Sigmoid colon (tissue), 7 donors: ENCODE results near the gene MMRN1. TPM values are rescaled to one million over a fixed set of nuclear protein-coding genes. Genes with fewer than 3 reads are reported as not detected.

Experiments used
- DNase-seq: peaks from one replicate; pipeline ENCODE4 v3.0.0-alpha.2; 2019
- H3K27ac ChIP-seq, 4 donors: fragments of 200-600 bp; sonication (generic); one replicate each; pipeline ENCODE4 v1.5.1; 2016 to 2019; ENCODE audit warnings: mild to moderate bottlenecking in 1 of 4
- H3K27me3 ChIP-seq, 3 donors: fragments of 200-600 bp; sonication (generic); one replicate each; pipeline ENCODE4 v1.5.1; 2019; ENCODE audit warnings: mild to moderate bottlenecking in 1 of 3
- H3K36me3 ChIP-seq, 4 donors: fragments of 200-600 bp; sonication (generic); one replicate each; pipeline ENCODE4 v1.5.1; 2016 to 2019
- H3K4me1 ChIP-seq, 4 donors: fragments of 200-600 bp; sonication (generic); one replicate each; pipeline ENCODE4 v1.5.1; 2017 to 2019
- H3K4me3 ChIP-seq, 4 donors: fragments of 200-600 bp; sonication (generic); one replicate each; pipeline ENCODE4 v1.5.1; 2017 to 2019; ENCODE audit warnings: mild to moderate bottlenecking in 2 of 4, moderate library complexity in 1 of 4
- H3K9me3 ChIP-seq, 4 donors: fragments of 200-600 bp in 3 of 4; sonication (generic) in 3 of 4; one replicate each; pipeline versions ENCODE4 v1.5.1 to v1.6.1; 2013 to 2019
- CTCF ChIP-seq, 4 experiments: fragments of 450-650 bp in 3 of 4; fragments of 200-600 bp in 1 of 4; IDR thresholded peaks; one replicate each; pipeline ENCODE4 v1.5.1; 2016 to 2019; ENCODE audit warnings: antibody characterized with exemption in 4 of 4, mild to moderate bottlenecking in 3 of 4, moderate library complexity in 2 of 4
- EP300 ChIP-seq, 4 donors: sonication (generic); formaldehyde crosslinking; IDR thresholded peaks; one replicate each; pipeline ENCODE4 v1.6.1; 2017; ENCODE audit warnings: antibody characterized with exemption in 4 of 4
- POLR2A ChIP-seq, 2 donors: fragments of 450-650 bp; IDR thresholded peaks; one replicate each; pipeline ENCODE4 v1.6.1; 2016; ENCODE audit warnings: antibody characterized with exemption in 2 of 2, mild to moderate bottlenecking in 2 of 2, moderate library complexity in 2 of 2
- POLR2AphosphoS5 ChIP-seq, 4 donors: sonication (generic); formaldehyde crosslinking; IDR thresholded peaks; one replicate each; pipeline ENCODE4 v1.6.1; 2017; ENCODE audit warnings: antibody characterized with exemption in 4 of 4
- WGBS, 2 donors: extraction: QIAGEN DNeasy Blood & Tissue Kit; methylation state at CpG; one replicate each; pipeline ENCODE4 v1.1.7; 2013; 5-methylcytosine and 5-hydroxymethylcytosine counted together
- intact Hi-C: fragments of 100-400 bp; cut with DNase I; formaldehyde crosslinking; loops from one replicate; pipeline ENCODE4 v1.15.1; 2023
- polyA plus RNA-seq, 3 donors: library from polyadenylated mRNA; stranded (reverse); fragments of 200-250 nt; gene quantifications; one replicate each; pipeline ENCODE4 v1.2.3, GENCODE V29; 2013
- total RNA-seq, 4 donors: library from RNA; depleted of rRNA; stranded (reverse); fragments of >200 nt; gene quantifications; one replicate each; pipeline ENCODE4 v1.1.0, GENCODE V29; 2016
- donor health status: healthy with polysubstance abuse.
- donor health status: Bipolar disorder and iron deficiency.
- donor health status: healthy.

The MMRN1 gene
- total and polyA plus RNA-seq, 7 donors, result 0.46 to 86.6 (median 28.1) TPM

DNA sequence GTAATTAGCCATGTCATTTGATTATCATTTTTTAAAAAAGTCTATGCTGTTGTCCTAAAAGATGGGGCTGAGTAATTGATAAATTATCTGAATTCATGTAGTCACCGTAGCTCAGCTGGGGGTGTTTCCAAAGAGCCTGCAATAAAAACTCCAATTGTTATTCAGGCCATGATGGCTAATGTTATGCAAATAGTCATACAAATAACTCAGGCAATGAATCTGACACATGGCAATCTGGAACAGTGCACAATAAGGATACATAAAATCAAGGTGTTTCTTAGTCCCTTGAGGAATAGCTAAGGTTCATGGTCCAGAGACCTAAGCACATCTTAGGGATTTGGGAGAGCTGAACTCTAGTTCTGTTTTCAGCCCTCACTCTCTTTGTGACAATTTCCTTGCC, 15.2 kb downstream of the MMRN1 start:
- H3K36me3 ChIP-seq, result no peaks in the 10 kb centered on the region
- no peak overlapping the region for H3K4me3 ChIP-seq
- H3K9me3 ChIP-seq, result no peaks in the 10 kb centered on the region
- no peaks in the 10 kb centered on the region for H3K4me1 ChIP-seq
- no peak overlapping the region for H3K27ac ChIP-seq
- no peak for TF ChIP-seq POLR2AphosphoS5 (IDR thresholded peaks at IDR 0.05)
- no peak for TF ChIP-seq EP300 (IDR thresholded peaks at IDR 0.05)
- TF ChIP-seq POLR2A (IDR thresholded peaks at IDR 0.05), result no peak
- TF ChIP-seq CTCF (IDR thresholded peaks at IDR 0.05), result no peak
- WGBS, 2 donors, result 70 to 81% methylated on average over 1 of the region's 1 CpG
- intact Hi-C loops, result loop anchor here (10.0 kb wide), 1 partner anchor 425 kb away; no protein-coding TSS in a partner anchor
- H3K27me3 ChIP-seq, result no peaks in the 10 kb centered on the region
- DNase-seq, result no peak

DNA sequence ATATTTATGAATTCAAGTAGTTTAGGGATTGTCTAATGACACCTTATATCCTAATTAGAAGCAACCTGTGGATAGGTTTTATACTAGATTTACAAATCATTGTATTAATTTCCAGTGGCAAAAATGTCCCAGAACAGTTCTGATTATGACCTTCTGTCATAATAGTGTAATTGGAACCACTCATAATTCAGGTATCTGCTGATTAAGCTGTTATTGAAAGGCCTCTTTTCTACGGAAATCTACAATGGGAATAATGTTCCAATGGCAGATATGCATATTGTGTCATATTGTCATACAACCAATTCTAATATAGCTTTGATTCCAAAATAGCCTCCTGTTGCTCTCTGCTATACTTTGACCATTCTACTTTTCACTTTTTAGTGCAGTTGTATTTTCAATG, 19.0 kb downstream of the MMRN1 start:
- 82 to 90% methylated on average over 1 of the region's 1 CpG for WGBS, 2 donors
- intact Hi-C loops, result no loop called here
- H3K27me3 ChIP-seq, result no peaks in the 10 kb centered on the region
- TF ChIP-seq POLR2A (IDR thresholded peaks at IDR 0.05) (no peak), POLR2AphosphoS5 (IDR thresholded peaks at IDR 0.05) (no peak), CTCF (IDR thresholded peaks at IDR 0.05) (no peak), EP300 (IDR thresholded peaks at IDR 0.05) (no peak)
- no peaks in the 10 kb centered on the region for H3K4me1 ChIP-seq
- H3K4me3 ChIP-seq, result no peak overlapping the region
- DNase-seq, result no peak
- H3K27ac ChIP-seq, result no peak overlapping the region
- H3K9me3 ChIP-seq, result no peaks in the 10 kb centered on the region
- H3K36me3 ChIP-seq, result no peaks in the 10 kb centered on the region

- TF ChIP-seq CTCF (IDR thresholded peaks at IDR 0.05) (no peak), POLR2AphosphoS5 (IDR thresholded peaks at IDR 0.05) (no peak), POLR2A (IDR thresholded peaks at IDR 0.05) (no peak), EP300 (IDR thresholded peaks at IDR 0.05) (no peak)
- H3K4me3 ChIP-seq, result no peak overlapping the region
- no peaks in the 10 kb centered on the region for H3K4me1 ChIP-seq
- H3K36me3 ChIP-seq, result no peaks in the 10 kb centered on the region
- no peaks in the 10 kb centered on the region for H3K9me3 ChIP-seq
- 52 to 73% methylated on average over 1 of the region's 1 CpG for WGBS, 2 donors
- no peak overlapping the region for H3K27ac ChIP-seq
- DNase-seq, result no peak
- no peaks in the 10 kb centered on the region for H3K27me3 ChIP-seq
- intact Hi-C loops, result no loop called here
These were observed 20.2 kb downstream of the MMRN1 start for GRCh38 chr4:89914609-89915550.

DNA sequence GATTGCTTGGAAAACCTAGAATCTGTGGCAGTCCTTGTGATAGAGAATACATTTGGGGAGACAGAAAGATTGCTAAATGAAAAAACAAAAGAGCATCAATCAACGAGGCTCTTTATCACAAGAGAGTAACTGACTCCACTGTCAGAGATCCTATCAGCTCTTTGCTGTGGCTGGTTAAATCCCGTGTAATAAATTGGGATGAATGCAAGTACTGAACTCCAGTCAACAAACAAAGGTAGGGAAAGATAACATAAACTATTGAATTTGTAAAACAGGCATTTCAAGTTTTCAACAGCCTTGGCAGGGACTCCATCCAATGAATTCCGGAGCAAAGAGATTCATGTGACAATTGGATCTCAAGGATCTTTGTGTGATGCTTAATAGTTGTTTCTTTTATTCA, 21.3 kb downstream of the MMRN1 start:
- 13 to 52% methylated on average over 3 of the region's 3 CpGs for WGBS, 2 donors
- no peak for TF ChIP-seq CTCF (IDR thresholded peaks at IDR 0.05)
- TF ChIP-seq EP300 (IDR thresholded peaks at IDR 0.05), result no peak

More for the DNA sequence above, 21.3 kb downstream of the MMRN1 start:
- no peak overlapping the region for H3K27ac ChIP-seq
- no peaks in the 10 kb centered on the region for H3K9me3 ChIP-seq
- H3K4me3 ChIP-seq, result no peak overlapping the region
- H3K36me3 ChIP-seq, result no peaks in the 10 kb centered on the region
- no peaks in the 10 kb centered on the region for H3K4me1 ChIP-seq
- no peak for DNase-seq
- intact Hi-C loops, result no loop called here
- H3K27me3 ChIP-seq, result no peaks in the 10 kb centered on the region
